Measurements from ENCODE around the gene CHST11.

Gene CHST11

GRCh38 chr12:104763168-104763805 lies 306.5 kb downstream of the CHST11 start:
- no peak overlapping the region for H3K4me3 ChIP-seq (ENCODE audit: low read depth, low read length)
- in situ Hi-C loops (cut with HindIII; ENCODE audit: low sequenced_read_pairs) = no loop called here
- TF ChIP-seq CTCF (IDR thresholded peaks at IDR 0.05; ENCODE audit: low read depth, low read length) = no peak
- no peak for DNase-seq (ENCODE audit: low read depth, low spot score)

GRCh38 chr12:104764225-104765091 lies 307.7 kb downstream of the CHST11 start:
- TF ChIP-seq CTCF (IDR thresholded peaks at IDR 0.05; ENCODE audit: low read depth, low read length) = no peak
- no peak for DNase-seq (ENCODE audit: low read depth, low spot score)
- in situ Hi-C loops (cut with HindIII; ENCODE audit: low sequenced_read_pairs) = no loop called here
- no peak overlapping the region for H3K4me3 ChIP-seq (ENCODE audit: low read depth, low read length)

GRCh38 chr12:104767261-104767660 lies 310.5 kb downstream of the CHST11 start:
- no peak for TF ChIP-seq CTCF (IDR thresholded peaks at IDR 0.05; ENCODE audit: low read depth, low read length)

GRCh38 chr12:104768033-104768432 lies 311.3 kb downstream of the CHST11 start:
- in situ Hi-C loops (cut with HindIII; ENCODE audit: low sequenced_read_pairs) = no loop called here
- TF ChIP-seq CTCF (IDR thresholded peaks at IDR 0.05; ENCODE audit: low read depth, low read length) = no peak
- H3K4me3 ChIP-seq (ENCODE audit: low read depth, low read length) = no peak overlapping the region
- DNase-seq (ENCODE audit: low read depth, low spot score) = no peak

More at GRCh38 chr12:104767261-104767660, 310.5 kb downstream of the CHST11 start:
- in situ Hi-C loops (cut with HindIII; ENCODE audit: low sequenced_read_pairs) = no loop called here
- no peak overlapping the region for H3K4me3 ChIP-seq (ENCODE audit: low read depth, low read length)
- DNase-seq (ENCODE audit: low read depth, low spot score) = no peak

GRCh38 chr12:104769144-104769561 lies 312.4 kb downstream of the CHST11 start:
- H3K4me3 ChIP-seq (ENCODE audit: low read depth, low read length) = no peak overlapping the region
- TF ChIP-seq CTCF (IDR thresholded peaks at IDR 0.05; ENCODE audit: low read depth, low read length) = no peak
- in situ Hi-C loops (cut with HindIII; ENCODE audit: low sequenced_read_pairs) = no loop called here
- no peak for DNase-seq (ENCODE audit: low read depth, low spot score)

GRCh38 chr12:104772336-104772735 lies 315.6 kb downstream of the CHST11 start:
- no peak for DNase-seq (ENCODE audit: low read depth, low spot score)
- no peak for TF ChIP-seq CTCF (IDR thresholded peaks at IDR 0.05; ENCODE audit: low read depth, low read length)
- no peak overlapping the region for H3K4me3 ChIP-seq (ENCODE audit: low read depth, low read length)
- in situ Hi-C loops (cut with HindIII; ENCODE audit: low sequenced_read_pairs) = no loop called here

Measured in astrocyte of the spinal cord (primary cell).